GM11168 (cell line): ENCODE results near the gene SUN1.

Experiments used
- in situ Hi-C: fragments of 300-500 bp; cut with MboI; formaldehyde crosslinking; loops from one replicate; pipeline ENCODE4 v1.12.0; 2022; ENCODE audit warnings: low sequenced_read_pairs; ENCODE audit not compliant: unreplicated experiment

Gene SUN1

GRCh38 chr7:875476-876076 lies 43.3 kb downstream of the SUN1 start:
- in situ Hi-C loops = no loop called here

- in situ Hi-C loops = no loop called here
These were observed 44.0 kb downstream of the SUN1 start, which contains the start of gene GET4 for GRCh38 chr7:876077-876971. GET4 (plus strand) TSS chr7:876554; CDS start chr7:876646, 92 bp downstream.

GRCh38 chr7:876972-877311 lies 44.7 kb downstream of the SUN1 start:
- in situ Hi-C loops = no loop called here

GRCh38 chr7:877312-878232 lies 45.3 kb downstream of the SUN1 start:
- in situ Hi-C loops = no loop called here

- in situ Hi-C loops = no loop called here
These were observed 46.8 kb downstream of the SUN1 start for GRCh38 chr7:879093-879492.

- in situ Hi-C loops = no loop called here
These were observed 47.4 kb downstream of the SUN1 start for GRCh38 chr7:879706-880105.

- in situ Hi-C loops = no loop called here
These were observed 48.2 kb downstream of the SUN1 start for GRCh38 chr7:880450-880849.

- in situ Hi-C loops = no loop called here
These were observed 49.4 kb downstream of the SUN1 start for GRCh38 chr7:881441-882234.

GRCh38 chr7:882336-883035 lies 50.2 kb downstream of the SUN1 start:
- in situ Hi-C loops = no loop called here

- in situ Hi-C loops = no loop called here
These were observed 51.1 kb downstream of the SUN1 start for GRCh38 chr7:883055-884021.

- in situ Hi-C loops = no loop called here
These were observed 52.1 kb downstream of the SUN1 start for GRCh38 chr7:884191-885003.

- in situ Hi-C loops = no loop called here
These were observed 53.1 kb downstream of the SUN1 start for GRCh38 chr7:885261-885892.

GRCh38 chr7:885893-886625 lies 53.8 kb downstream of the SUN1 start:
- in situ Hi-C loops = no loop called here

GRCh38 chr7:886626-887487 lies 54.6 kb downstream of the SUN1 start:
- in situ Hi-C loops = no loop called here

GRCh38 chr7:887488-887820 lies 55.2 kb downstream of the SUN1 start:
- in situ Hi-C loops = no loop called here
